ENCODE measurements around the gene GUK1.

GRCh38 chr1:228107636-228108035 lies 32.4 kb upstream of the GUK1 start:
- TF ChIP-seq CTCF (IDR thresholded peaks at IDR 0.05) (no peak), POLR2A (IDR thresholded peaks at IDR 0.05) (no peak)

All from lower leg skin (tissue), 3 donors.